Endothelial cell of umbilical vein (primary cell): ENCODE results near the gene VSTM4.

ENCODE experiments used
- CTCF ChIP-seq, 2 donors: IDR thresholded peaks; 1 replicate in 1 of 2; 2 replicates in 1 of 2; pipeline ENCODE4 v1.5.1; 2011; ENCODE audit warnings: low read length in 2 of 2, mild to moderate bottlenecking in 2 of 2, moderate library complexity in 2 of 2, control low read depth in 1 of 2, inconsistent platforms in 1 of 2, low read depth in 1 of 2; ENCODE audit not compliant: insufficient read depth in 1 of 2; ENCODE audit errors: extremely low read depth in 1 of 2
- FOS ChIP-seq: IDR thresholded peaks from 2 replicates; pipeline ENCODE4 v1.6.1; 2011; ENCODE audit warnings: mild to moderate bottlenecking, low read length, moderate library complexity, borderline replicate concordance; ENCODE audit not compliant: insufficient read depth
- GATA2 ChIP-seq: IDR thresholded peaks from 2 replicates; pipeline ENCODE4 v1.7.0; 2011; ENCODE audit warnings: low read depth, mild to moderate bottlenecking, moderate library complexity, mixed read lengths, low read length; ENCODE audit not compliant: insufficient read length, insufficient read depth
- MAX ChIP-seq: IDR thresholded peaks from 2 replicates; pipeline ENCODE4 v1.6.1; 2011; ENCODE audit not compliant: insufficient read depth, insufficient read length
- POLR2A ChIP-seq: IDR thresholded peaks from 2 replicates; pipeline ENCODE4 v1.6.1; 2012; ENCODE audit warnings: low read depth, mild to moderate bottlenecking, control low read depth, low read length
- POLR2AphosphoS5 ChIP-seq: IDR thresholded peaks from 2 replicates; pipeline ENCODE4 v1.6.1; 2012; ENCODE audit warnings: low read depth, mild to moderate bottlenecking, control low read depth, low read length, moderate library complexity; ENCODE audit not compliant: insufficient read depth

- TF ChIP-seq POLR2A (no peak), CTCF (IDR thresholded peaks at IDR 0.05; ENCODE audit: extremely low read depth in 1 of 2, insufficient read depth in 1 of 2, low read depth in 1 of 2, low read length in 2 of 2) (no peak), MAX (no peak), POLR2AphosphoS5 (no peak), GATA2 (no peak), FOS (no peak)
Measured at GRCh38 chr10:49008091-49008490, 107.2 kb downstream of the VSTM4 start.
